Activated CD8-positive, alpha-beta T cell treated with anti-CD3 and anti-CD28 coated beads for 36 hours (primary cell): ENCODE data around the gene TBX1. TPM values are rescaled to one million over a fixed set of nuclear protein-coding genes. Genes with fewer than 3 reads are reported as not detected.
A peak's percentile ranks its signal among the peaks of the same experiment; 100 is the strongest.

Experiments used
- ATAC-seq: fragments of 200-7000 bp; cut with Tn5 transposase; one replicate; pipeline ENCODE4 v1.10.0; 2021; ENCODE audit warnings: mild to moderate bottlenecking, moderate library complexity
- CTCF ChIA-PET: fragments of 350-600 bp; sonication (Branson Sonifier 250); formaldehyde crosslinking; loops from one replicate; lab custom pipeline; 2021; ENCODE audit warnings: antibody characterized with exemption; lab: Charles Lee
- POLR2A ChIA-PET: fragments of 350-600 bp; sonication (Branson Sonifier 250); formaldehyde crosslinking; loops from one replicate; lab custom pipeline; 2021; ENCODE audit warnings: antibody characterized with exemption; lab: Charles Lee
- DNase-seq: peaks from one replicate; pipeline ENCODE4 v3.0.0-alpha.2; 2020
- H3K27ac Mint-ChIP-seq: one replicate; pipeline ENCODE4 v1.8.0; 2021; ENCODE audit warnings: mild to moderate bottlenecking, mixed read lengths
- H3K27me3 Mint-ChIP-seq: one replicate; pipeline ENCODE4 v1.8.0; 2021; ENCODE audit warnings: mixed read lengths
- H3K36me3 Mint-ChIP-seq: one replicate; pipeline ENCODE4 v1.8.0; 2021; ENCODE audit warnings: low read depth, mixed read lengths
- H3K4me1 Mint-ChIP-seq: one replicate; pipeline ENCODE4 v1.8.0; 2021; ENCODE audit warnings: low read depth, mixed read lengths
- H3K4me3 Mint-ChIP-seq: one replicate; pipeline ENCODE4 v1.8.0; 2021; ENCODE audit warnings: mild to moderate bottlenecking, moderate library complexity, mixed read lengths
- H3K9me3 Mint-ChIP-seq: one replicate; pipeline ENCODE4 v1.8.0; 2021; ENCODE audit warnings: mixed read lengths
- CTCF ChIP-seq: fragments of 200-600 bp; IDR thresholded peaks from one replicate; pipeline ENCODE4 v1.8.0; 2022; ENCODE audit warnings: antibody characterized with exemption, mild to moderate bottlenecking
- intact Hi-C: fragments of 100-400 bp; cut with micrococcal nuclease; formaldehyde crosslinking; loops from one replicate; pipeline ENCODE4 v1.10.0; 2022
- total RNA-seq, 2 experiments: library from RNA; stranded (reverse); gene quantifications; one replicate each; pipeline ENCODE4 v1.2.3, GENCODE V29; 2021

Gene TBX1
- total RNA-seq, 2 experiments from 2014 or later = not detected

DNA sequence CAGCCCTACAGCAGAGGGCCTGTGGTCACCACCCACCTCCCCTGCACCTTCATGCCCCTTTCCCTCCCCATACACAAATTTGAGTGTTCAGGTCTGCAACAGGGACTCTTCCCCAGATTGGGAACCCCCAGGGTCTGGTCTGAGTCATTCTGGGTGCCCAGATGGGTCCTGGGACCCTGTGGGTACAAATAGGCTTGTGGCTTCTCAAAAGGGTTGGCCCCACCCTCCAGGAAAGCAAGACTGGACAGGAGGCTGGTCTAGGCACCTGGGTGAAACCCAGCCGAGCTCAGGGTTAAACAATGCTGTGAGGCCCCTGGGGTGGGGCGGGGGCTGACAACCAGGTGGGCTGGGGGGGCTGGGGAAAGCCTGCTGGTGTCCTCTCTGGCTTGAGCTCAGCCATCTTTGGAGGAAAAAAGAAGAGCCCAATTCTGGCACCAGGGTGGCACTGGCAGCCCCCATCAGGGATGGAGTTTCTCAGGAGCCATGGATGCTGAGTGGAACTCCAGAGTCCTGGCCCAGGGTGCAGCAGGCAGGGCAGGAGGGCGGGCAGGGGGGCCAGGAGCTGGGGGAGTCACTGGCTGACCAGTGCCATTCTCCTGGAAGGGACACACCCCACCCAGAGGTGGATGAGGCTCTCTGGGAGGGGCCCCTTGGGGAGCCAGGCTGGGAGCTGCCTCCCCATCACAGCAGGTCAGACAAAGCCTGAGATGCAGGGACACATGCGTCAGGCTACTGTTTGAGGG, 45.2 kb upstream of the TBX1 start:
- H3K4me3 Mint-ChIP-seq = peak overlapping the region; percentile 12
- peaks cover 15% of the 10 kb centered on the region for H3K27me3 Mint-ChIP-seq
- H3K36me3 Mint-ChIP-seq = no peaks in the 10 kb centered on the region
- DNase-seq (no peak), ATAC-seq (no peak)
- no peaks in the 10 kb centered on the region for H3K9me3 Mint-ChIP-seq
- peaks cover 6% of the 10 kb centered on the region for H3K4me1 Mint-ChIP-seq
- TF ChIP-seq CTCF = no peak
- POLR2A ChIA-PET = no interaction called here
- CTCF ChIA-PET = interaction anchor here (1.0 to 2.7 kb wide), 4 partner anchors 8 to 36 kb away, joined by 3 to 10 read pairs (median 5); partner anchors contain the start of gene GP1BB
- H3K27ac Mint-ChIP-seq = no peak overlapping the region
- intact Hi-C loops = no loop called here

- DNase-seq (no peak), ATAC-seq (no peak)
- H3K27ac Mint-ChIP-seq = no peak overlapping the region
- intact Hi-C loops = no loop called here
- ChIA-PET CTCF (interaction anchor here (0.9 to 2.7 kb wide), 6 partner anchors 8 to 194 kb away, joined by 3 to 10 read pairs (median 4); partner anchors contain the start of gene GP1BB), POLR2A (no interaction called here)
- H3K36me3 Mint-ChIP-seq = no peaks in the 10 kb centered on the region
- no peaks in the 10 kb centered on the region for H3K9me3 Mint-ChIP-seq
- no peak for TF ChIP-seq CTCF
- H3K27me3 Mint-ChIP-seq = peaks cover 23% of the 10 kb centered on the region
- H3K4me3 Mint-ChIP-seq = no peak overlapping the region
- peaks cover 6% of the 10 kb centered on the region for H3K4me1 Mint-ChIP-seq
Measured at GRCh38 chr22:19716041-19716828, 44.3 kb upstream of the TBX1 start.

DNA sequence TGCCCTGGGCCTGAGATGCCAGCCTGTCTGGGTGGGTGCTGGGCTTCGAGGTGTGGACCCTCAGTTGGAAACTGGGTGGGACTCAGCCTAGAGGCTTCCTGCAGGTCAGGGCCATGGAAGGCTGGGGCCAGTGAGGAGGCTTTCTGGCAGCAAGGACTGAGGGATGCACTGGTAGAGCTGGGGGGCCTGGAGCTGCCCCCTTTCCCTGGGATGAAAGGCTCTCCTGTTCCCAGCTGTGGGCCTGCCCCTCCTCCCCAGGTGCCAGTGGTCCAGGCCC, 43.8 kb upstream of the TBX1 start:
- no peaks in the 10 kb centered on the region for H3K36me3 Mint-ChIP-seq
- H3K4me3 Mint-ChIP-seq = no peak overlapping the region
- H3K9me3 Mint-ChIP-seq = no peaks in the 10 kb centered on the region
- CTCF ChIA-PET = interaction anchor here (0.9 to 2.7 kb wide), 4 partner anchors 14 to 194 kb away, joined by 3 to 10 read pairs (median 6); no protein-coding TSS in a partner anchor
- H3K27ac Mint-ChIP-seq = no peak overlapping the region
- peaks cover 25% of the 10 kb centered on the region for H3K27me3 Mint-ChIP-seq
- intact Hi-C loops = no loop called here
- POLR2A ChIA-PET = no interaction called here
- no peak for TF ChIP-seq CTCF
- DNase-seq (no peak), ATAC-seq (no peak)
- peaks cover 6% of the 10 kb centered on the region for H3K4me1 Mint-ChIP-seq

- H3K27ac Mint-ChIP-seq = no peak overlapping the region
- ChIA-PET POLR2A (no interaction called here), CTCF (interaction anchor here (0.9 to 2.7 kb wide), 4 partner anchors 13 to 193 kb away, joined by 3 to 10 read pairs (median 6); no protein-coding TSS in a partner anchor)
- no peaks in the 10 kb centered on the region for H3K36me3 Mint-ChIP-seq
- peaks cover 25% of the 10 kb centered on the region for H3K27me3 Mint-ChIP-seq
- no peak for ATAC-seq
- intact Hi-C loops = no loop called here
- DNase-seq = no peak
- H3K9me3 Mint-ChIP-seq = no peaks in the 10 kb centered on the region
- peaks cover 6% of the 10 kb centered on the region for H3K4me1 Mint-ChIP-seq
- H3K4me3 Mint-ChIP-seq = peak overlapping the region; percentile 17
- TF ChIP-seq CTCF = no peak
Measured at GRCh38 chr22:19717181-19717580, 43.4 kb upstream of the TBX1 start.
